ENCODE measurements around the gene VOPP1. TPM values are rescaled to one million over a fixed set of nuclear protein-coding genes. Genes with fewer than 3 reads are reported as not detected.

Gene VOPP1
- total and polyA plus RNA-seq, 8 donors, result 15.1 to 37.3 (median 19.2) TPM

DNA sequence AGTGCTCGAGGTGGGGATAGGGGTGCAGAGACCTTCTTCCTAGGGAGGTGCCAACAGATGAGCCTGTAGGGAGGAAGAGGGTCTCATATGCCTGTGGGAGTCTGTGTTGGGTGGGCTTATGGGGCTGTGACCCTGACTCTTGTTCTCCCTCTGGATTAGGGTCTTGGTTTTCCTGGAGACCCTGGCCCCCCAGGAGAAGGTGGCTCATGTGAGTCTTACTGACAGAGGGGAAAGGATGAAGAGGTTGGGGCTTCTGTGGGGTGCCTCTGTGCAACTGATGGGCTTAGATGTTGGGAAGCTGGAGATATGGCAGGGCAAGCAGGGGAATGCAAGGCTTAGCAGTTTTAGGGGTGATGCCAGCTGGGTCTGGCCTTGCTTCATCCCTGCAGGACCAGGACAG is 20.2 kb upstream of the VOPP1 start:
- DNase-seq (no peak), ATAC-seq (no peak), FAIRE-seq (no peak)
- H3K4me3 ChIP-seq, result no peak overlapping the region
- H3K36me3 ChIP-seq, result no peaks in the 10 kb centered on the region
- H3K9me3 ChIP-seq, result no peaks in the 10 kb centered on the region
- 62 to 92% methylated on average over 1 of the region's 1 CpG for WGBS, 2 donors
- H3K27me3 ChIP-seq, result no peaks in the 10 kb centered on the region
- TF ChIP-seq, protein P1, sequence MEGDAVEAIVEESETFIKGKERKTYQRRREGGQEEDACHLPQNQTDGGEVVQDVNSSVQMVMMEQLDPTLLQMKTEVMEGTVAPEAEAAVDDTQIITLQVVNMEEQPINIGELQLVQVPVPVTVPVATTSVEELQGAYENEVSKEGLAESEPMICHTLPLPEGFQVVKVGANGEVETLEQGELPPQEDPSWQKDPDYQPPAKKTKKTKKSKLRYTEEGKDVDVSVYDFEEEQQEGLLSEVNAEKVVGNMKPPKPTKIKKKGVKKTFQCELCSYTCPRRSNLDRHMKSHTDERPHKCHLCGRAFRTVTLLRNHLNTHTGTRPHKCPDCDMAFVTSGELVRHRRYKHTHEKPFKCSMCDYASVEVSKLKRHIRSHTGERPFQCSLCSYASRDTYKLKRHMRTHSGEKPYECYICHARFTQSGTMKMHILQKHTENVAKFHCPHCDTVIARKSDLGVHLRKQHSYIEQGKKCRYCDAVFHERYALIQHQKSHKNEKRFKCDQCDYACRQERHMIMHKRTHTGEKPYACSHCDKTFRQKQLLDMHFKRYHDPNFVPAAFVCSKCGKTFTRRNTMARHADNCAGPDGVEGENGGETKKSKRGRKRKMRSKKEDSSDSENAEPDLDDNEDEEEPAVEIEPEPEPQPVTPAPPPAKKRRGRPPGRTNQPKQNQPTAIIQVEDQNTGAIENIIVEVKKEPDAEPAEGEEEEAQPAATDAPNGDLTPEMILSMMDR (IDR thresholded peaks at IDR 0.05), result no peak
- no peak overlapping the region for H3K27ac ChIP-seq
- intact Hi-C loops (cut with DNase I), result loop anchor here in 1 of 3 donors (10.0 kb wide), 2 partner anchors 168 to 318 kb away; no protein-coding TSS in a partner anchor
- H3K4me1 ChIP-seq, result no peaks in the 10 kb centered on the region

DNA sequence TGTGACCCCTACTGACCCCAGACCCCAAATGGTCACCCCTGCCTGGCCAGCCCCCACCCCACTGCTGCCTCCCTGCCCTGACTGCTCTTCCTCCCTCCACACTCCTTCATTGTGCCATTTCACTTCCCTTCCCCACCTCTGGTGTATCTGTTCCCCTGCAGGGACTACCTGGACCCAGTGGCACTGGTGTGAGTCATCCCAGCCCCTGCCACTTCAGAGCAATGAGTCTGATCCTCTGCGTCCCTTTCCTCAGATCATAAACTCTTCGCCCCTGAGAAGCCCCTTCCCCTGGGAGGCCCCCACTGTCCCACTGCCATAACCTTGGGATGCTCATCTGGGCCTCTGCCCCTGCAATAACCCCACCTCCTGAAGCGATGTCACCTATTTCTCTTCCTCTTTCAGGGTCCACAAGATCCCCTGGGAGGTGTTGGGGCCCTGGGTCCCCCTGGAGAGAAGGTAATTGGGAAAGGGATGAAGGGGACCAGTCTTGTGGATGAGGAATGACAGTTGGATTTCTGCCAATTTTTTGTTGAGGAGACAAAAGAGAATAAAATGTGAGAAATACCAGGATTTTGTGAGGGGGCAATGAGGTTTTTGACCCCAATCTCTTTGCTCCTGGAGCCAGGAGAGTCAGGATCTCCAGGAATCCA is 19.1 kb upstream of the VOPP1 start:
- DNase-seq (no peak), ATAC-seq (no peak), FAIRE-seq (no peak)
- TF ChIP-seq, protein P1 (IDR thresholded peaks at IDR 0.05), result no peak
- Histone ChIP-seq H3K36me3 (no peaks in the 10 kb centered on the region), H3K9me3 (no peaks in the 10 kb centered on the region), H3K4me3 (no peak overlapping the region), H3K27ac (no peak overlapping the region), H3K27me3 (no peaks in the 10 kb centered on the region), H3K4me1 (no peaks in the 10 kb centered on the region)
- WGBS, 2 donors, result 59 to 61% methylated on average over 3 of the region's 3 CpGs
- intact Hi-C loops (cut with DNase I), result loop anchor here in 1 of 3 donors (10.0 kb wide), 2 partner anchors 167 to 317 kb away; no protein-coding TSS in a partner anchor

DNA sequence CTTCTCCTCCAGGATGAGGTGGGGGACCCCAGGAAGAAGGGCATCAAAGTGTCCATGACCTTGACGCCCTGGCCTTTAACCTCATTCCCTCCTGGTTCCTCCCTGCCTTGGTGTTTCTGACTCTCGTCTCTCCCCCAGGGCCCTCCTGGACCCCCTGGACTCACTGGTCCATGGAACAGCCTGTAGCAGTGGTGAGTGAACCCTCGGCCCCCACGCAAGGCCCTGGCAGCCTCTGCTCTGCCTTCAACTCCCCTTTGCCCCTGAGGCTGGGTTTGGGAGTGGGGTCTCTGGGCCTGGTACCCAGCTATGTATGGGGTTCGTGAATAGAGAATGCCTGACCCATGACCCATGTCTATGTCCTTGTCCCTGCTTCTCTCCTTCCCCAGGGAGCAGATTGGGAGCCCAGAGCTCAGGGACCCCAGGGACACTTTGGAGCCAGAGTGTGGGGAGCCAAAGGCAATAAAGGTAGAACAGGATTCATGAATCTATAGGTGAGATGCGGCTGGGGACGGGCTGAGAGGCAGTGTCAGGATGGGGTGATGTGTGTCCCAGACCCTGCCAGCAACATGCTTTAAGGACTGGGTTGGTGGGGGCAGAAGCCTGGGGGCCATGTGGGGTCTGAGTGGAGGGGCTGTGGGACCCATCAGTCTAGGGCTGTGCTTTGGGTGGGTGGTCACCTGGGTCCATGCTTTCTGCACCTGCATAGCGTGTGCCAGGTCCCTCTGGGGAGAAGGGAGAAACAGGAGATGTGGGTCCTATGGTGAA is 18.4 kb upstream of the VOPP1 start:
- Histone ChIP-seq H3K36me3 (no peaks in the 10 kb centered on the region), H3K9me3 (no peaks in the 10 kb centered on the region), H3K4me1 (no peaks in the 10 kb centered on the region), H3K27ac (no peak overlapping the region), H3K27me3 (no peaks in the 10 kb centered on the region), H3K4me3 (no peak overlapping the region)
- DNase-seq, result peak in 1 of 6 donors; percentile 53
- FAIRE-seq, result no peak
- intact Hi-C loops (cut with DNase I), result loop anchor here in 1 of 3 donors (10.0 kb wide), 2 partner anchors 166 to 316 kb away; no protein-coding TSS in a partner anchor
- WGBS, 2 donors, result 71 to 80% methylated on average over 7 to 8 of the region's 8 CpGs
- no peak for ATAC-seq
- TF ChIP-seq, protein P1 (IDR thresholded peaks at IDR 0.05), result no peak

DNA sequence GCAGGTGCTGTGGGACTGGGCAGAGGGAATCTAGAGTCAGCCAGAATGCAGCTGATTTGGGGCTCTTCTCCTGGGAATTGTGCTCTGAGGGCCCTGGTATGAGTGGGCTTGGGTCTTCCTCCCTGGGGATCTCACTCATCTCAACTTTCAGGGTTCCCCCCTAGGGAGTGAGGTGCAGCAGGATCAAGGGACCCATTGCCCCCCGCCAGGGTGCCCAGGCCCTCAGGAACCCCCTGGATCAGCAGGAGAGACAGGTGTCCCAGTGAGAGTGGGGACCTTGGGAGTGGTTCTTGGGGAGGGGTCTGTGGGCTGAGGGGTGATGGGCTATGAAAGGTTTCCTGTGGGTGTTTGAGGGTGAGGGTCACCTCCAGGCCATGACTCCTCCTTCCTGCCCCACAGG is 17.6 kb upstream of the VOPP1 start:
- ATAC-seq, result no peak
- Histone ChIP-seq H3K4me1 (no peaks in the 10 kb centered on the region), H3K27ac (no peak overlapping the region), H3K4me3 (no peak overlapping the region), H3K9me3 (no peaks in the 10 kb centered on the region), H3K27me3 (no peaks in the 10 kb centered on the region), H3K36me3 (no peaks in the 10 kb centered on the region)
- no peak for FAIRE-seq
- DNase-seq, result no peak
- 77 to 90% methylated on average over 1 of the region's 1 CpG for WGBS, 2 donors
- TF ChIP-seq, protein P1 (IDR thresholded peaks at IDR 0.05), result no peak
- intact Hi-C loops (cut with DNase I), result loop anchor here in 1 of 3 donors (10.0 kb wide), 2 partner anchors 165 to 315 kb away; no protein-coding TSS in a partner anchor
